Mononuclear cell (primary cell): Measurements from ENCODE around the gene TRIO. TPM values are rescaled to one million over a fixed set of nuclear protein-coding genes. Genes with fewer than 3 reads are reported as not detected.
"Not testable (repeated sequence)": the region's sequence is repeated elsewhere in the genome, so short reads cannot be mapped to it uniquely, and the experiment has no call there.

Experiments used
- H3K27me3 ChIP-seq: 2 replicates; pipeline ENCODE4 v1.6.0; 2011; ENCODE audit warnings: low read length, control low read depth; ENCODE audit not compliant: insufficient read depth
- H3K4me1 ChIP-seq: 2 replicates; pipeline ENCODE4 v1.5.1; 2011; ENCODE audit warnings: mild to moderate bottlenecking, low read length, control low read depth; ENCODE audit not compliant: insufficient read depth
- H3K4me3 ChIP-seq: 2 replicates; pipeline ENCODE4 v1.5.1; 2011; ENCODE audit warnings: mild to moderate bottlenecking, low read length, moderate library complexity
- H3K9me3 ChIP-seq: 2 replicates; pipeline ENCODE4 v1.5.1; 2011; ENCODE audit warnings: low read depth, mild to moderate bottlenecking, control low read depth, low read length
- total RNA-seq: library from RNA; depleted of rRNA; stranded (reverse); fragments of >200 nt; gene quantifications from one replicate; pipeline ENCODE4 v1.2.3, GENCODE V29; 2012

Gene TRIO
- total RNA-seq, 1 donor, result 48.9 TPM

DNA sequence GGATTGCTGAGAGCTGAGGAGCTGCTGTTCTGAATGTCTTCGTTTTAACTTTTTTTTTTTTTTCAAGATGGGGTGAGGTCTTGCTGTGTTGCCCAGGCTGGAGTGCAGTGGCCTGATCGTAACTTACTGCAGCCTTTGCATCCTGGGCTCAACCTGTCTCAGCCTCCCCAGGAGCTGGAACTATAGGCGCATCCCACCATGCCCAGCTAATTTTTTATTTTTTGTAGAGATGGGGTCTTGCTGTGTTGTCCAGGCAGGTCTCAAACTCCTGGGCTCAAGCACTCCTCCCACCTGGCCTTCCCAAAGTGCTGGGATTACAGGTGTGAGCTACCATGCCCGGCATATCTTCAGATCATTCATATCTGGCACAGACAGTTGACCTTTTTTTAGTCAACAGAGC is 46.5 kb downstream of the TRIO start:
- Histone ChIP-seq H3K9me3 (no peaks in the 10 kb centered on the region), H3K27me3 (no peaks in the 10 kb centered on the region), H3K4me3 (no peak overlapping the region), H3K4me1 (peaks cover 16% of the 10 kb centered on the region)

DNA sequence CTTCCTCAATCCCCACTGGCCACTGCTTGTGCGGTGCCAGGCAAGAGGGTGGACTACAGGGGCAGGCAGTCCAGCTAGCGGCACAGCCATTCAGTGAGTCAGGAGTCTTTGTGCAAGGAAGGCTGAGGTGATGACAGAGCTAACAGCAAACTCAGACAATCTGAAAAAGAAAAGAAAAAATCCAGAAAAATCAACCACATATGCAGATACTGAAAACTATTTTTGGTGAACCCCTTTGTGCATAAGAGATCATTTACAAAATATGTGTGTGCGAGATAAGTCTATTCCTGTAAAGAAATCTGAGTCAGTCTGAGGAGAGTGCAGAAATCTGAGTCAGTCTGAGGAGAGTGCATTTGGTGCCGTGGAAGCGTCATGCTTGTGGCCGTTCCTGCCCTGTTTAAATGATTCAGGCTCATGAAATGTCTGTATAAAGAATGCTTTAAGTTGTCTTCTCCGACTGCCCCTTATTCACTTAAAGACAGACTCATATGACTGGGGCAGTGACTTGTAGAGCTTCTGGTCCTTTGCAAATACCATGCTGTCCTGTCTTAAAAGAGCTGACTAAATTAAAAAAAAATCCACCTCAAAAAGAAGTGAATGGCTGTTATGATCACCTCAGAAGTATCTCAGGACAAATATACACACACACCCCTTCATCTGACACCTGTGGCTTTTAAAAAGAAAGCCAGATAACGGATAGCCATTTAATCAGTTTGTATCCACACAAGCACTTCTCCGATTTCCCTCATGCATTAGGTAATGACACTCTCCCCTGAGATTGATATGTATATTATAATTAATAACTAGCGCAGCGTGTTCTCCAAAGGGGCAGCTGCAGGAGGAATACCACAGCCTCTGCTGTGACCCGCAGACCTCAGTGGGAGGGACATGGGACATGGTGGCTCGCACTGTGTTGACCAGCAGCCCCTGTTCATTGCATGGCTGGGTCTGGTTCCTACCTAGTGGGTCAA is 47.3 kb downstream of the TRIO start:
- Histone ChIP-seq H3K9me3 (no peaks in the 10 kb centered on the region), H3K27me3 (no peaks in the 10 kb centered on the region), H3K4me3 (no peak overlapping the region), H3K4me1 (peaks cover 16% of the 10 kb centered on the region)

DNA sequence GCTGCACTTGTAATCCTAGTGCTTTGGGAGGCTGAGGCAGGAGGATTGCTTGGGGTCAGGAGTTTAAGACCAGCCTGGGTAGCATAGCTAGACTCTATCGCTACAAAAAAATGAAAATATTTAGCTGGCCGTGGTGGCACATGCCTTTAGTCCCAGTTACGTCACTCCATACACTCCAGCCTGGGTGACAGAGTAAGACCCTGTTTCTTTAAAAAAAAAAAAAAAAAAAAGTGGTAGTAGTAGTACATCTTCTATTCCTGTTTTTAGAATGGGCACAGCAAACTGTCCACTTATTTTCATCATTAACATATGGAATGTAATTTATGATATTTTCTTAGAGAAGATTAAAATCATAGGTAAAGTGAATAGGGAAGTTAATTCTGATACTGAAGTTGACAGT is 48.2 kb downstream of the TRIO start:
- Histone ChIP-seq H3K27me3 (no peaks in the 10 kb centered on the region), H3K4me3 (no peak overlapping the region), H3K4me1 (peaks cover 15% of the 10 kb centered on the region), H3K9me3 (no peaks in the 10 kb centered on the region)

DNA sequence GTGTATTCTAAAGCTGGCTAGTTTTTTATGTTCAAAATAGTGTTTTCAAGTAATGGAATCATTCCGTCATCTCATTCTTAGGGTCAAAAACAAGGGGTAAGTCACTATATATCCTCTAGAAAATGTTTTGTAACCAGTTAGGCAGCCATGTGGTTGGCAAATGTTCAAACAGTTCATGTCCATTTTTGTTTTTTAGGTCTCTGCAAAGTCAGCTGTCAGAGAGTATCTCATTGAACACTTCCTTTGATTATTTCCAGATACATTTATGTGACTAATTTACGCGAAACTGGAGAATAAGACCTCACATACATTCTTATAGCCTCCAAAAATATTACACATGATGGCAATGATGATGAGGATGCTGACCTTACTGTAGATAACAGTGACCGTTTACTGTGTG is 50.4 kb downstream of the TRIO start:
- Histone ChIP-seq H3K4me1 (peaks cover 12% of the 10 kb centered on the region), H3K27me3 (no peaks in the 10 kb centered on the region), H3K9me3 (no peaks in the 10 kb centered on the region), H3K4me3 (no peak overlapping the region)

DNA sequence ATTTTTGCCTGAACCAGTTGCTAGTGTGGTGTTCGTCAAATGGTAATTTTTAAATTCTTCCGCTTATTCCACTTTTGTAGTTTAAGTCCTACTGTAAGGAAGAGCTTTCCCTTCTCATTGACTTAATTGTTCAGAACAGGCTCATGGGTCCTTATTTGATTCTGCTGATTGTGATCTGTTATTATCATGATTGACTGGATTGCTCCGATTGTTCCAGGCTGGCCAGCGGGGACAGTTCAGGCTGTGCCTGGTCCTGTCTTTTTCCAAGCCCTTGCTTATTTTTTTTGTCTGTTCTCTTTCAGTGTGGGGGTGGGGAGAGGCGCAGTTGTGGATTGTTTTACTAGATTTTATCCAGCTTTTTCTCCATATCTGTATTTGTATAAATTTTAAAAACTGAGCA is 52.4 kb downstream of the TRIO start:
- H3K4me3 ChIP-seq, result no peak overlapping the region
- no peaks in the 10 kb centered on the region for H3K9me3 ChIP-seq
- peaks cover 7% of the 10 kb centered on the region for H3K4me1 ChIP-seq
- no peaks in the 10 kb centered on the region for H3K27me3 ChIP-seq

DNA sequence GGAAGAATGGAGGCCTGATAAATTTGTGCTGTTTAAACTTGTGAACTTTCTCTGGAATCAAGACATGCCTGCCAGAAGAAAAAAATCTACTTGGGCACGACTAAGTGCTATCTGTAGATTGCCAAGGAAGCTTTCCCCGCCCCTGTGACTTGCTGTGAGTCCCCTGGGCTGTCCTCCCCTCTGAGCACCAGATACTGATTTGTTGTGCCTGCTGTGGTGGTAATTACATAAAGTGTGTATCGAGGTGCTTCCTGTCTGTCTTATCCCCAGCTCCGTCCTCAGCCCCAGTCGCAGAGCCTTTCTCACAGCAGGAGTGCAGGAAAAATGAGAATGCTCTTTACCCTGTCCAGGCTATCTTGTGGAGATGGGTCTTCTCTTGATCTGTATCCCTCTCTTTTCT is 53.9 kb downstream of the TRIO start:
- Histone ChIP-seq H3K4me3 (no peak overlapping the region), H3K9me3 (no peaks in the 10 kb centered on the region), H3K27me3 (no peaks in the 10 kb centered on the region), H3K4me1 (peaks cover 1% of the 10 kb centered on the region)

DNA sequence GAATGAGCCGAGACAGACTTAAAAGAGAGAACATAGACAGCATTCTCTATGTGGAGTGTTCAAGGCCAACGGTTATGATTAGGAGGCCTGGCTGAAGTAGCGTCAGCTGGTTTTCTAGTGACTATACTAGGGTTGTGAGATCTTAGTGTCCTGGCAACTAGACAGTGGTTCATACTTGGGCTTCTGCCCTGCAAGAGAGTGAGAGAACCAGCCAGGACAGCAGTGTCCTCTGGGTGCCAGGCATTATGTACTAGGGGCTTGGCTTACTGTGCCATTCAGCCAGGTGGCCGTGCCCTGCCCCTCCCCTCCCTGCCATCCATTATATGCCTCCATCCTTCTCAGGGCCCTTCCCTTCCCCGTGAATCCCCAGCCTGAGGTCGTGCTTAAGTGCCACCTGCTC is 56.8 kb downstream of the TRIO start:
- Histone ChIP-seq H3K27me3 (no peaks in the 10 kb centered on the region), H3K9me3 (no peaks in the 10 kb centered on the region), H3K4me3 (no peak overlapping the region), H3K4me1 (peaks cover 23% of the 10 kb centered on the region)

DNA sequence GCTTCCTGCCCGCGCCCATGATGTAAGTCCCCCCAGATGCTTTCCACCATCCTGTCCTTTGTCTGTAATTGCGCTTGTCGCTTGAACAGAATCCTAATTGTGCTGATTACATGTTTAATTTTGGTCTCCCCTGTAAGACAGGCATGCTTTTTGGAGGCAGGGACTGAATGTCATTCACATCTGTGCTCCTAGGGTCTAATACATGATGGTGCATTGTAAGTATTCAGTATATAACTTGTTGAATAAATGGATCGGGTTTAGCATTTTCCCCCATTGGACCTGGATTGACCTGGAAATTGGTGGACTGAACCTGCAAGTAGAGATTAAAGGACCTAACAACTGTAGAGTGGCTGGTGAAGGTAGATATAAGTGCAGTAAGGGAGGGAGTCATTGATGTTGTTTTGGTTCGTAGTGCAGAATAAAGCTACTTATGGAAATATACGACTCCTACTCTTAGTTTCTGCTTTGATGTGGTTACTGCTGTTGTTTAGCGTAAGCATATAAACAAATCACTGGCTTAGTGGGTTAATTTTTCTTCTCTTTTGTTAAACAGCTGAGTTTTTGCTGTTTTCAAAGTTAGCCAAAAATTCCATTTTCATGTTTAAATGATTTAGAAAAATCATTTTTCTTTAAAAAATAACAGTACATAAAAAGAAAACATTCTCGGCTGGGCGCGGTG is 57.3 kb downstream of the TRIO start:
- Histone ChIP-seq H3K4me1 (peaks cover 26% of the 10 kb centered on the region), H3K4me3 (no peak overlapping the region), H3K9me3 (no peaks in the 10 kb centered on the region), H3K27me3 (no peaks in the 10 kb centered on the region)

DNA sequence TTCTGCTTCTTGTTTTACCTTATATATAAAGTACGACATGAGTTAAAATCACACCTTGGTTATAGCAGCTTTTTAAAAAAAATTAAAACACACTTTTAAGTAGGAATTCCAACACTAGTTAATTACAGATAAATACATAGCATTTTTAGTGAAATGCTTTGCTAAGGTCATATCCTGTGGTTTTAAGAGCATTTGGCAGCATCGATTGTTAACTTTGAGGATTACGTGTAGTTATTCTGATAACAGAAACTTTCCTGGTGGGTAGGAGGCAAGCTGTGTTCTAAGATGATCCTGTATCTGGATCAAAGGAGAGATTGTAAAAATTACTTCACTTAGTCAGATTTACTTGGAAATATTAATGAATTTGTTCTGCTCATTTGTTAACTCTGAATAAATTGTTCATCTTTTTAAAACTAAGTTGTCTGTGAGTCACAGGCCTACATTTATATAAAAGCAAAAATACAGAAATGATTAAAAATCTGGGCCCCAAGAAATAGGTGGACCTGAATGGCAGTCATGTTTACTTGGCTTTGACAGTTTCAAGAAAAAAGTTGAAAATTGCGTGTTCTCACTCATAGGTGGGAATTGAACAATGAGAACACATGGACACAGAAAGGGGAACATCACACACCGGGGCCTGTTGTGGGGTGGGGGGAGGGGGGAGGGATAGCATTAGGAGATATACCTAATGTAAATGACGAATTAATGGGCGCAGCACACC is 58.3 kb downstream of the TRIO start:
- Histone ChIP-seq H3K27me3 (no peaks in the 10 kb centered on the region), H3K9me3 (no peaks in the 10 kb centered on the region), H3K4me1 (peaks cover 36% of the 10 kb centered on the region), H3K4me3 (no peak overlapping the region)

DNA sequence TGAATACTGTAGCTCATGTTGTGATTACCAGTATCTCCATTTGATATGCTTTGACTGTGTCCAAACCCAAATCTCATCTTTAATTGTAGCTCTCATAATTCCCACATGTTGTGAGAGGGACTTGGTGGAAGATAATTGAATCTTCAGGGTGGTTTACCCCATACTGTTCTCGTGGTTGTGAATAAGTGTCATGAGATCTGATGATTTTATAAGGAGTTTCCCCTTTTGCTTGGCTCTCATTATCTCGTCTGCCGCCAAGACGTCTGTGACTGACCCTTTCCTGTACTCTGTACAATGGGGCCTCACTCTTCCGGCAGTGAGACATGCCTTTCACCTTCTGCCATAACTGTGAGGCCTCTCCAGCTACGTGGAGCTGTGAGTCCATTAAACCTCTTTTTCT is 59.3 kb downstream of the TRIO start:
- H3K9me3 ChIP-seq, result no peaks in the 10 kb centered on the region
- H3K27me3 ChIP-seq, result no peaks in the 10 kb centered on the region
- peaks cover 41% of the 10 kb centered on the region for H3K4me1 ChIP-seq
- H3K4me3 ChIP-seq, result no peak overlapping the region

DNA sequence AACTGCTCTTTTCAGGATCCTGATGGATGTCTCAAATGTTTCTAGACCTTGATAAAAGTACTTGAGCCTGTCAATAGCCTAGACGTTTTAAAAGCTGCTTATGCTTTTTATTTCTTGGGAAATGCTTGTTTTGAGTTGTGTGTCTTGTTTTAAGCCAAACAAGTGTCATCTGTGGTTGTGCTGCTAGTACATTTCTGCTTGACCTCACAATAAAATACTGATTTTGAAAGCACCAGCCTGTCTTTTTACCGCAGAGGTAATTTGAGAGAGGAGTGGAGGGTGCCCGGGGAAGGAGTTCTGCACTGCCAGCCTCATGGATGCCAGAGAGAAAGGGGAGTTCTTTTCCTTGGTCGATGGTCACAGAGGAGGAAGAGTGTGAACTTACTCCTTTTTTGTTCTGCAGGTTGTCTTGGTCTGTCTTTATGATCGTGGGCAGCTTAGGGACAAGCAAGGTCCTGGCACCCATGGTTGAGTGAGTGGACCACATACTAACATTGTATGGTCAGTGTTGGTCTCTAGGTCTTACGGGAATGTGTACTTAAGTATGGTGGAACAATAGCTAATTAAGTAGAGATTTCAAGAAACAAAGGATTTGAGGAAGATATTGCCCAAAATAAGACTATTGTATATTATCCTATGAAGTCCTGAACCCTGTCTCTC is 61.0 kb downstream of the TRIO start:
- no peak overlapping the region for H3K4me3 ChIP-seq

DNA sequence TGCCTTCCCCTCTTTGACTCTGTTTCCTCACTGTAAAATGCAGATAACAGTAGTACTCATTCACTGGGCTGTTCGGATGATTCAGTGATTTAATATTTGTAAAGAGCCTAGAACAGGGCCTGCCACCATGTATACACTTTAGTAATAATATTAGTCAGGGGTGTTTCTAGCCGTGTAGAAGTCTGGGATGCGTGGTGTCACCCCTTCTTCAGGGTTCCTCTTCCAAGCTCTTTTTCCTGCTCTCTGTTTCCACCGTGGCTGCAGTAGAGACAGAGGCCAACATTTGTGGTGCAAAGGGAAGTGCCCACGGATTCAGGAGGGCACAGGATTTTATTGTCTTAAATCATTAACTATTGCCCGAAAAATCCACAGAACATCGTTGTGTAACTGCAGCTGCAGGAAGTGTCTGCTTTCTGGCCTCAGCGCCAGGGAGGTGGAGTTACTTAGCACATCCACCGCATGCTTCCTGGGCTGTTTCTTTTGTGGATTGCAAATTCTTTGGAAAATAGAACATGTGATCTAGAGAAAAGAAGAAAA is 61.7 kb downstream of the TRIO start:
- Histone ChIP-seq H3K4me3 (no peak overlapping the region), H3K27me3 (no peaks in the 10 kb centered on the region), H3K4me1 (peaks cover 53% of the 10 kb centered on the region), H3K9me3 (no peaks in the 10 kb centered on the region)

More for the DNA sequence above, 61.0 kb downstream of the TRIO start:
- peaks cover 51% of the 10 kb centered on the region for H3K4me1 ChIP-seq
- H3K27me3 ChIP-seq, result no peaks in the 10 kb centered on the region
- no peaks in the 10 kb centered on the region for H3K9me3 ChIP-seq

DNA sequence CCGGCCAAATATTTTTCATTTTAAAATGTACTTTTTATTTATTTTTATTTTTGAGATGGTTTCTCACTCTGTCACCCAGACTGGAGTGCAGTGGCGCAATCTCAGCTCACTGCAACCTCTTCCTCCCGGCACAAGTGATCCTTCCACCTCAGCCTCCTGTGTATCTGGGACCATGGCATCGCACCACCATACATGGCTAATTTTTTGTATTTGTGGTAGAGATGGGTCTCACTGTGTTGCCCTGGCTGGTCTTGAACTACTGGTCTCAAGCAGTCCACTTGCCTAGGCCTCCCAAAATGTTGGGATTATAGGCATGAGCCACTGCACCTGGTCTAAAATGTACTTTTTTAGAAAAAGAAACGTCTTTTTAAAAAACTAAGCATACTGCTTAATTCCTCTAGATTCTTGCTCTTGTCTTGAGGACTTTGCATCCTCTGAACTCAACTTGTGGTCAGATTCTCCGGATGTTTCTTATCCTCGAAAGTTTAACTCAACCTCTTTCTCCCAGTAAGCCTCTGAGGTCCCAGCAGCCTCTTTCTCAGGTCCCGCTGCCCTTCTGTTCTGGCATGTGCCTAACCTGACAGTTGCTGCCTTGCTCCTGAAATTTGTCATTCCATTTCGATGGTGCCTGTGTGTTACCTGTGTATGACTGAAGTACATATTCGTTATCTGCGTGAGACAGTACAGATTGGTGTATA is 63.0 kb downstream of the TRIO start:
- Histone ChIP-seq H3K4me1 (peaks cover 62% of the 10 kb centered on the region), H3K27me3 (no peaks in the 10 kb centered on the region), H3K4me3 (no peak overlapping the region), H3K9me3 (no peaks in the 10 kb centered on the region)

DNA sequence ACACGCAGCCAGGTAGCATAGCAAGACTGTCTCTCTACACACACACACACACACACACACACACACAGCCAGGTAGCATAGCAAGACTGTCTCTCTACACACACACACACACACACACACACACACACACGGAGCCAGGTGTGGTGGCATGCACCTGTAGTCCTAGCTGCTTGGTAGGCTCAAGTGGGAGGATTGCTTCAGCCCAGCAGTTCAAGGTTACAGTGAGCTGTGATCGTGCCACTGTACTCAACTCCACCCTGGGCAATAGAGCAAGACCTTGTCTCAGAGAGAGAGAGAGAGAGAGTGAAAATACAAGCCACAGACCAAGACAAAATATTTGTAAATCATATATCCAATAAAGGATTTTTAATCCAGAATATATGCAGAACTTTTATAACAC is 64.3 kb downstream of the TRIO start:
- peaks cover 61% of the 10 kb centered on the region for H3K4me1 ChIP-seq
- not testable (repeated sequence) for H3K9me3 ChIP-seq, H3K27me3 ChIP-seq, H3K4me3 ChIP-seq
